Measurements from ENCODE around the gene MYOC. TPM values are rescaled to one million over a fixed set of nuclear protein-coding genes. Genes with fewer than 3 reads are reported as not detected.

The MYOC gene
- total RNA-seq, 1 donor, result not detected

GRCh38 chr1:171641076-171641864 is 11.2 kb downstream of the MYOC start:
- no peak overlapping the region for H3K4me3 ChIP-seq (ENCODE audit: low read depth, low read length)
- DNase-seq (ENCODE audit: low read depth), result no peak
- TF ChIP-seq CTCF (IDR thresholded peaks at IDR 0.05; ENCODE audit: insufficient read depth, low read depth, low read length), result no peak

- TF ChIP-seq CTCF (IDR thresholded peaks at IDR 0.05; ENCODE audit: insufficient read depth, low read depth, low read length), result no peak
- no peak overlapping the region for H3K4me3 ChIP-seq (ENCODE audit: low read depth, low read length)
Measured at GRCh38 chr1:171640225-171640624, 12.3 kb downstream of the MYOC start.

GRCh38 chr1:171637928-171638576 is 14.4 kb downstream of the MYOC start:
- H3K4me3 ChIP-seq (ENCODE audit: low read depth, low read length), result no peak overlapping the region
- no peak for DNase-seq (ENCODE audit: low read depth)
- no peak for TF ChIP-seq CTCF (IDR thresholded peaks at IDR 0.05; ENCODE audit: insufficient read depth, low read depth, low read length)

More at GRCh38 chr1:171640225-171640624, 12.3 kb downstream of the MYOC start:
- DNase-seq (ENCODE audit: low read depth), result no peak

- no peak for DNase-seq (ENCODE audit: low read depth)
- TF ChIP-seq CTCF (IDR thresholded peaks at IDR 0.05; ENCODE audit: insufficient read depth, low read depth, low read length), result no peak
- H3K4me3 ChIP-seq (ENCODE audit: low read depth, low read length), result no peak overlapping the region
Measured at GRCh38 chr1:171636141-171636540, 16.3 kb downstream of the MYOC start.

- no peak overlapping the region for H3K4me3 ChIP-seq (ENCODE audit: low read depth, low read length)
- no peak for DNase-seq (ENCODE audit: low read depth)
- TF ChIP-seq CTCF (IDR thresholded peaks at IDR 0.05; ENCODE audit: insufficient read depth, low read depth, low read length), result no peak
Measured at GRCh38 chr1:171635661-171636060, 16.8 kb downstream of the MYOC start.

- TF ChIP-seq CTCF (IDR thresholded peaks at IDR 0.05; ENCODE audit: insufficient read depth, low read depth, low read length), result no peak
- no peak overlapping the region for H3K4me3 ChIP-seq (ENCODE audit: low read depth, low read length)
- no peak for DNase-seq (ENCODE audit: low read depth)
Measured at GRCh38 chr1:171628225-171628624, 24.3 kb downstream of the MYOC start.
